Loucy (cell line): Measurements from ENCODE around the gene IFT27.

Experiments
- EZH2phosphoT487 ChIP-seq: fragments of 200-600 bp; IDR thresholded peaks from 2 replicates; pipeline ENCODE4 v1.6.1; 2018; ENCODE audit warnings: antibody characterized with exemption, mild to moderate bottlenecking, moderate library complexity, borderline replicate concordance
- TF ChIP-seq, protein P1 (sequence below): fragments of 200-600 bp; sonication (generic); conservative IDR thresholded peaks from 2 replicates; pipeline ENCODE4 v1.5.1; 2014; ENCODE audit warnings: mild to moderate bottlenecking, antibody characterized with exemption, low read length

DNA sequence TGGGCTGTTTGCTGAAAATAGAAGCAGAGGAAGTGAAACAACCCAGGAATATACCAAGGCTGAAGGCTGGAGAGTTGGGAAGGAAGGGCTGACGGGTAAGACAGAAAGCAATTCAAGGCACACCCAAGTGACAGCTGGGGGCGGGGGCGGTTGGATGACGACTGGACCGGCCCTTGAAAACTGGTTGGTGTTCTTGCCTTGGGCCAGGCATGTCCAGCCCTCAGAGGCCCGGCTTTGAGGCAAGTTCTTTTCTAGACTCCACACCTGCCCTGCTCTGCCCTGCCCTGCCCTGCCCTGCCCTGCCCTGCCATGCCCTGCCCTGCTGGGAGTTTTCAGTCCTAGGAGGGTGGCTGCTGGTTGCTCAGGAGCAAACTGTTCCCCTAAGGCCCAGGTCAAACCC, 38.1 kb downstream of the IFT27 start:
- TF ChIP-seq, protein P1, sequence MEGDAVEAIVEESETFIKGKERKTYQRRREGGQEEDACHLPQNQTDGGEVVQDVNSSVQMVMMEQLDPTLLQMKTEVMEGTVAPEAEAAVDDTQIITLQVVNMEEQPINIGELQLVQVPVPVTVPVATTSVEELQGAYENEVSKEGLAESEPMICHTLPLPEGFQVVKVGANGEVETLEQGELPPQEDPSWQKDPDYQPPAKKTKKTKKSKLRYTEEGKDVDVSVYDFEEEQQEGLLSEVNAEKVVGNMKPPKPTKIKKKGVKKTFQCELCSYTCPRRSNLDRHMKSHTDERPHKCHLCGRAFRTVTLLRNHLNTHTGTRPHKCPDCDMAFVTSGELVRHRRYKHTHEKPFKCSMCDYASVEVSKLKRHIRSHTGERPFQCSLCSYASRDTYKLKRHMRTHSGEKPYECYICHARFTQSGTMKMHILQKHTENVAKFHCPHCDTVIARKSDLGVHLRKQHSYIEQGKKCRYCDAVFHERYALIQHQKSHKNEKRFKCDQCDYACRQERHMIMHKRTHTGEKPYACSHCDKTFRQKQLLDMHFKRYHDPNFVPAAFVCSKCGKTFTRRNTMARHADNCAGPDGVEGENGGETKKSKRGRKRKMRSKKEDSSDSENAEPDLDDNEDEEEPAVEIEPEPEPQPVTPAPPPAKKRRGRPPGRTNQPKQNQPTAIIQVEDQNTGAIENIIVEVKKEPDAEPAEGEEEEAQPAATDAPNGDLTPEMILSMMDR = no peak
- TF ChIP-seq EZH2phosphoT487 = no peak
